ENCODE results near the gene AMPD2. TPM values are rescaled to one million over a fixed set of nuclear protein-coding genes. Genes with fewer than 3 reads are reported as not detected.

The AMPD2 gene
- total and polyA plus RNA-seq, 4 experiments from 2014 or later = 43.8 to 96.1 (median 71.6) TPM

- Mint-ChIP-seq H3K9me3 (peaks cover 0 to 2% (median 0%) of the 10 kb centered on the region in 8 donors), H3K36me3 (peaks cover 1 to 22% of the 10 kb centered on the region in 2 donors), H3K27me3 (no peaks in the 10 kb centered on the region), H3K4me1 (peaks cover 47 to 86% (median 58%) of the 10 kb centered on the region in 4 donors), H3K27ac (peak overlapping the region; percentile 91 to 99 (median 99)), H3K4me3 (peak overlapping the region; percentile 92 to 99 (median 96))
- H3K4me1 ChIP-seq (ENCODE audit: insufficient read depth, low read length) = peaks cover 72% of the 10 kb centered on the region
- ChIA-PET POLR2A (ENCODE audit: partially characterized antibody) (interaction anchor here (0.6 to 8.3 kb wide), 16 partner anchors 9 to 413 kb away, joined by 3 to 114 read pairs (median 4); partner anchors contain the start of genes AHCYL1, ATXN7L2, GNAI3 and GSTM4), CTCF (ENCODE audit: partially characterized antibody) (interaction anchor here (0.8 to 3.1 kb wide), 5 partner anchors 8 to 153 kb away, joined by 3 to 26 read pairs (median 8); partner anchors contain the start of gene GNAI3)
- H3K36me3 ChIP-seq (ENCODE audit: insufficient read depth, low read length) = peaks cover 5% of the 10 kb centered on the region
- H3K27ac ChIP-seq (ENCODE audit: low read depth, low read length) = peak overlapping the region; percentile 96
- H3K4me3 ChIP-seq (ENCODE audit: low read length in 2 of 2) = peak overlapping the region; percentile 76 to 93
- peak; percentile 96 to 99 (median 97) for DNase-seq
- H3K9me3 ChIP-seq (ENCODE audit: control insufficient read depth in 1 of 2, low read length in 2 of 2) = no peaks in the 10 kb centered on the region
- no peaks in the 10 kb centered on the region for H3K27me3 ChIP-seq (ENCODE audit: insufficient read depth, low read length)
- intact Hi-C loops (cut with micrococcal nuclease) = loop anchor here (1.0 to 5.0 kb wide), 6 partner anchors 73 to 718 kb away; partner anchors contain the start of genes ATXN7L2, GNAI3, PSMA5 and RBM15
These were observed 1.2 kb downstream of the AMPD2 start for GRCh38 chr1:109620841-109621286.

DNA sequence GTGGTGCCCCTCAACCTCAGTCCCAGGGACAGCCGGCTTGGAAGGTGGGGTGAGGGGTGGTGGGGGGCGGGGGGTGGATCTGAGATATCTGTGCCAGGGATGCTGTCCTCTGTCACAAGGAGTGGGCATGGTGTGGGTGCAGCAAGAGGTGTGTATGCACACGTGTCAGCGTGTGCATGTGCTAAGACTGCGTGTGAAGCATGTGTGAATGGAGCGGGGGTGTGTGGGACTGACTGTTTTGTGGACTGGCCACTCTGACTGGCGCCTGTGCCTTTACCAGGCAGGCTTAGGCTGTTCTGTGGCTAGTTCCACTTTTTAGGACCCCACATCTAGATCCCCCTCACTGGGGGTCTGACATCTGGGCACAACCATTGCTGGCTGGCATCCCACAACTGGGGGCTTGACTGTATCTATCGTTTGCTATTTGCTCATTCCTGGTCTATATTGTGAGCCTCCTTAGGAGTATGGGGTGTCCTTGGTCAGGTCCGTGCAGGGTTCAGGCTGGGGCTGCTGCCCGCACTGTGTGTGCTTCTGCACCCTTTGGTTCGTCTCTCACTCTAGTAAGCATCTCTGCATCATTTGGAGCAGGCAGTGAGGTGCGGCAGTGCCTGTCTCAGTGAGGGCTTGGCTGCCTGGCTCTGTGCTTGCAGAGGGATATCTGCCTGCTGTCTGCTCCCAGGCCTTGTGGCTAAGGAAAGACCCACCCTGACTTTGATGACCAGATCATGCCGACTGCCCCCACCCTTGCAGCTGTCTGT, 1.9 kb downstream of the AMPD2 start:
- peaks cover 65% of the 10 kb centered on the region for H3K4me1 ChIP-seq (ENCODE audit: insufficient read depth, low read length)
- CTCF ChIA-PET (ENCODE audit: partially characterized antibody) = interaction anchor here (1.1 to 1.2 kb wide), 2 partner anchors 20 to 89 kb away, joined by 3 to 4 read pairs; no protein-coding TSS in a partner anchor

DNA sequence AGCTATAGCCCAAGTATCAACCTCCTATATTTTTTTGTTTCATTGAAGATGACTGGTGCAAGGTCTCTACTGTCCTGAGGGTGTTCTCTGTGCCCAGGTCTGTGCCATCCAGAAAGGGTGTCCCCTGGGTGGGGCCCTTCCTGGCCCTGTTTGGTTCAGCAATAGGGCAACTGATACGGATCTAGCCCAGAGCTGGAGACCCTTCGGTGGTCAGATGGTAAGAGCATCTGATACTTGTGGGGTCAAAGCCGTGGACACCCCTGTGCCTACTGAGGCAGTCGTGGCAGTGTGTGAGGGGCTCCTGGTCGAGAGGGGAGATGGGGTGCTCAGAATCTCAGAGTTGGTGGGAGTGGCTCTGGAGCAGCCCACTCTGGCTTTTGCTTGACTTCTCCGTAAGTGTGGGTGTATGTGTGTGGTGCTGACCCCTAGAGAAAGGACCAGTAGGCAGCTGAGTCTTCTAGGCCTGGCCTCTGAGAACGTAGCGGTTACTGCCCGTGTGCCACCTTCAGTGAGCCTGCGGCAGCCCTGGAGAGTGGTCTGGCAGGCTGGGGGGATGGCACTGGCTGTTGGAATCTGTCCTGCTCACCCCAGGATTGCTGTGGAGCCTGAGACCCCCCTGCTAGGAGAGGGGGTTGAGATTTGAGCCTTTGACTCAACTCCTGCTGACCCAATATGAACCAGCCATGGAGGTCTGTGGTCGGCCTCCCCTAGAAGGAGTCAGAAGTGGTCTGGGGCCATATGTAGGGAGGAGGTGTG, 2.7 kb downstream of the AMPD2 start:
- H3K27me3 Mint-ChIP-seq = no peaks in the 10 kb centered on the region
- H3K4me3 Mint-ChIP-seq = peak overlapping the region; percentile 92 to 99 (median 96)
- H3K27ac Mint-ChIP-seq = peak overlapping the region; percentile 91 to 99 (median 99)
- Histone ChIP-seq H3K27ac (ENCODE audit: low read depth, low read length) (peak overlapping the region; percentile 96), H3K27me3 (ENCODE audit: insufficient read depth, low read length) (no peaks in the 10 kb centered on the region), H3K9me3 (ENCODE audit: control insufficient read depth in 1 of 2, low read length in 2 of 2) (no peaks in the 10 kb centered on the region), H3K36me3 (ENCODE audit: insufficient read depth, low read length) (peaks cover 19% of the 10 kb centered on the region), H3K4me3 (ENCODE audit: low read length in 2 of 2) (peak overlapping the region; percentile 76 to 93), H3K4me1 (ENCODE audit: insufficient read depth, low read length) (peaks cover 57% of the 10 kb centered on the region)
- ChIA-PET POLR2A (ENCODE audit: partially characterized antibody) (interaction anchor here (0.6 to 8.3 kb wide), 4 partner anchors 12 to 1088 kb away, joined by 3 to 114 read pairs (median 4); partner anchors contain the start of gene GNAI3), CTCF (ENCODE audit: partially characterized antibody) (interaction anchor here (1.1 to 1.2 kb wide), 2 partner anchors 19 to 89 kb away, joined by 3 to 4 read pairs; no protein-coding TSS in a partner anchor)
- no peak for DNase-seq
- peaks cover 0 to 2% (median 0%) of the 10 kb centered on the region in 8 donors for H3K9me3 Mint-ChIP-seq
- H3K36me3 Mint-ChIP-seq = peaks cover 5 to 35% of the 10 kb centered on the region in 2 donors
- H3K4me1 Mint-ChIP-seq = peaks cover 35 to 72% (median 45%) of the 10 kb centered on the region in 4 donors
- intact Hi-C loops (cut with micrococcal nuclease) = loop anchor here (5.0 kb wide), 1 partner anchor 140 kb away; the partner anchor contains the start of gene ATXN7L2

More for the DNA sequence above, 1.9 kb downstream of the AMPD2 start:
- no peaks in the 10 kb centered on the region for H3K27me3 ChIP-seq (ENCODE audit: insufficient read depth, low read length)
- intact Hi-C loops (cut with micrococcal nuclease) = loop anchor here (1.0 to 5.0 kb wide), 4 partner anchors 139 to 717 kb away; partner anchors contain the start of genes ATXN7L2, PSMA5, RBM15 and STRIP1
- Mint-ChIP-seq H3K27me3 (no peaks in the 10 kb centered on the region), H3K4me3 (peak overlapping the region; percentile 92 to 99 (median 96)), H3K4me1 (peaks cover 41 to 80% (median 52%) of the 10 kb centered on the region in 4 donors), H3K9me3 (peaks cover 0 to 2% (median 0%) of the 10 kb centered on the region in 8 donors), H3K27ac (peak overlapping the region; percentile 91 to 99 (median 99)), H3K36me3 (peaks cover 4 to 29% of the 10 kb centered on the region in 2 donors)
- peak overlapping the region; percentile 76 to 93 for H3K4me3 ChIP-seq (ENCODE audit: low read length in 2 of 2)
- DNase-seq = no peak
- peak overlapping the region; percentile 96 for H3K27ac ChIP-seq (ENCODE audit: low read depth, low read length)
- POLR2A ChIA-PET (ENCODE audit: partially characterized antibody) = interaction anchor here (0.6 to 8.3 kb wide), 5 partner anchors 13 to 1089 kb away, joined by 3 to 114 read pairs (median 4); partner anchors contain the start of gene GNAI3
- H3K9me3 ChIP-seq (ENCODE audit: control insufficient read depth in 1 of 2, low read length in 2 of 2) = no peaks in the 10 kb centered on the region
- peaks cover 12% of the 10 kb centered on the region for H3K36me3 ChIP-seq (ENCODE audit: insufficient read depth, low read length)

- H3K4me3 ChIP-seq (ENCODE audit: low read length in 2 of 2) = no peak overlapping the region
- H3K36me3 Mint-ChIP-seq = peaks cover 9 to 41% of the 10 kb centered on the region in 2 donors
- CTCF ChIA-PET (ENCODE audit: partially characterized antibody) = interaction anchor here (1.1 to 10.6 kb wide), 2 partner anchors 19 to 90 kb away, joined by 3 to 140 read pairs; no protein-coding TSS in a partner anchor
- H3K27me3 Mint-ChIP-seq = no peaks in the 10 kb centered on the region
- peak overlapping the region; percentile 96 for H3K27ac ChIP-seq (ENCODE audit: low read depth, low read length)
- no peaks in the 10 kb centered on the region for H3K9me3 ChIP-seq (ENCODE audit: control insufficient read depth in 1 of 2, low read length in 2 of 2)
- H3K27ac Mint-ChIP-seq = peak overlapping the region; percentile 91 to 99 (median 99)
- intact Hi-C loops (cut with micrococcal nuclease) = loop anchor here (5.0 kb wide), 1 partner anchor 141 kb away; the partner anchor contains the start of gene ATXN7L2
- H3K27me3 ChIP-seq (ENCODE audit: insufficient read depth, low read length) = no peaks in the 10 kb centered on the region
- peak overlapping the region; percentile 69 to 99 (median 96) for H3K4me3 Mint-ChIP-seq
- peaks cover 0 to 2% (median 0%) of the 10 kb centered on the region in 8 donors for H3K9me3 Mint-ChIP-seq
- peaks cover 25% of the 10 kb centered on the region for H3K36me3 ChIP-seq (ENCODE audit: insufficient read depth, low read length)
- H3K4me1 Mint-ChIP-seq = peaks cover 31 to 67% (median 42%) of the 10 kb centered on the region in 4 donors
- no peak for DNase-seq
- peaks cover 53% of the 10 kb centered on the region for H3K4me1 ChIP-seq (ENCODE audit: insufficient read depth, low read length)
- POLR2A ChIA-PET (ENCODE audit: partially characterized antibody) = interaction anchor here (1.1 to 8.3 kb wide), 2 partner anchors 74 to 77 kb away, joined by 5 to 114 read pairs; partner anchors contain the start of gene GNAI3
These were observed 3.3 kb downstream of the AMPD2 start for GRCh38 chr1:109622895-109623294.

DNA sequence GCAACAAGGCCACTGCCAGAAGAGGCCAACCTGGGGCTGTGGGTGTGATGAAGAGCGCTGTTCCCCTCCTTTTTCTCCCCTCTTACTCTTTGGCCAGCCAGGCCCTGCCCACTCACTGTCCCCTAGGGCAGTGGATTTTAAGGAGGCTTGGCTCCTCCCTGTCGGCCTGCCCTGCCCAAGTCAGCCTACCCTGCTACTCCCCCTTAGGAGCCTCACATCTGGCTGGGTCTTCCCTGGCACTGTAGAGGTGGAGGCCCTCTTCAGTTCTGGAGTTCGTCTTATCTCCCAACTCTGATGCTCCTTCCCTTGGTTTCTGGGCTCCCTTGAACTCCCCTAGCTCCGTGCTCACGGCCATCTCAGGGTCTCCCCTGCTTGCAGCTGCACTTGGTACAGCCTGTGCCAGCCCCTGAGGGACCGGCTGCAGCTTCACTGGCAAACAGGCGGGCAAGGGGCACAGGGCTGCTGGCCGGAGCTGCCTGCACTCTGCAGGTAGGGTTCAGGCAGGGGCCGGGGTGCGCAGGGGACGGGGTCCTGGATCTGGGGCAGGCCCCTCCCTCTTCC, 4.0 kb downstream of the AMPD2 start:
- intact Hi-C loops (cut with micrococcal nuclease) = loop anchor here (5.0 kb wide), 1 partner anchor 141 kb away; the partner anchor contains the start of gene ATXN7L2

More for the DNA sequence above, 4.0 kb downstream of the AMPD2 start:
- DNase-seq = no peak
- H3K9me3 ChIP-seq (ENCODE audit: control insufficient read depth in 1 of 2, low read length in 2 of 2) = no peaks in the 10 kb centered on the region
- Mint-ChIP-seq H3K27me3 (no peaks in the 10 kb centered on the region), H3K4me3 (peak overlapping the region; percentile 36 to 97 (median 66)), H3K9me3 (peaks cover 0 to 2% (median 0%) of the 10 kb centered on the region in 8 donors), H3K36me3 (peaks cover 15 to 48% of the 10 kb centered on the region in 2 donors), H3K27ac (peak overlapping the region; percentile 90 to 99 (median 98)), H3K4me1 (peaks cover 29 to 62% (median 40%) of the 10 kb centered on the region in 4 donors)
- peaks cover 49% of the 10 kb centered on the region for H3K4me1 ChIP-seq (ENCODE audit: insufficient read depth, low read length)
- peak overlapping the region; percentile 96 for H3K27ac ChIP-seq (ENCODE audit: low read depth, low read length)
- POLR2A ChIA-PET (ENCODE audit: partially characterized antibody) = interaction anchor here (0.6 to 8.3 kb wide), 4 partner anchors 17 to 171 kb away, joined by 3 to 114 read pairs (median 6); partner anchors contain the start of gene GNAI3
- CTCF ChIA-PET (ENCODE audit: partially characterized antibody) = interaction anchor here (0.7 to 19.1 kb wide), 8 partner anchors 11 to 148 kb away, joined by 3 to 314 read pairs (median 3); partner anchors contain the start of genes GNAI3 and GPR61
- no peaks in the 10 kb centered on the region for H3K27me3 ChIP-seq (ENCODE audit: insufficient read depth, low read length)
- H3K4me3 ChIP-seq (ENCODE audit: low read length in 2 of 2) = no peak overlapping the region
- peaks cover 33% of the 10 kb centered on the region for H3K36me3 ChIP-seq (ENCODE audit: insufficient read depth, low read length)
